GM13976 (cell line): ENCODE data around the gene CERK.

ENCODE experiments used
- DNase-seq: peaks from one replicate; pipeline ENCODE4 v3.0.0; 2012; ENCODE audit warnings: low spot score
- CTCF ChIP-seq: IDR thresholded peaks from 2 replicates; pipeline ENCODE4 v1.5.1; 2012; ENCODE audit warnings: borderline replicate concordance, mild to moderate bottlenecking; ENCODE audit not compliant: insufficient read depth; ENCODE audit errors: extremely low read depth, missing control alignments, control extremely low read depth
- in situ Hi-C: fragments of 300-500 bp; cut with MboI; formaldehyde crosslinking; loops from one replicate; pipeline ENCODE4 v1.12.0; 2022; ENCODE audit warnings: low sequenced_read_pairs, mixed read lengths, inconsistent platforms; ENCODE audit not compliant: unreplicated experiment

The CERK gene

GRCh38 chr22:46663001-46663400 lies 75.1 kb downstream of the CERK start:
- TF ChIP-seq CTCF: no peak
- in situ Hi-C loops: no loop called here
- DNase-seq: no peak

- in situ Hi-C loops: no loop called here
- no peak for DNase-seq
- TF ChIP-seq CTCF: no peak
Observed at GRCh38 chr22:46662226-46662625, 75.8 kb downstream of the CERK start.

- TF ChIP-seq CTCF: no peak
- DNase-seq: no peak
- in situ Hi-C loops: no loop called here
Observed at GRCh38 chr22:46661221-46661851, 76.7 kb downstream of the CERK start.

- DNase-seq: no peak
- no peak for TF ChIP-seq CTCF
- in situ Hi-C loops: no loop called here
Observed at GRCh38 chr22:46660604-46661201, 77.3 kb downstream of the CERK start.

- in situ Hi-C loops: no loop called here
- no peak for DNase-seq
- TF ChIP-seq CTCF: no peak
Observed at GRCh38 chr22:46659791-46660186, 78.3 kb downstream of the CERK start.

- TF ChIP-seq CTCF: no peak
- in situ Hi-C loops: no loop called here
- DNase-seq: no peak
Observed at GRCh38 chr22:46659059-46659790, 78.8 kb downstream of the CERK start.
